ENCODE results near the gene HSPH1. TPM values are rescaled to one million over a fixed set of nuclear protein-coding genes. Genes with fewer than 3 reads are reported as not detected.

The HSPH1 gene
- polyA plus RNA-seq, 1 donor (not counting 4 experiments of a cell fraction or from before 2014, with no cell fraction given): 111 TPM

DNA sequence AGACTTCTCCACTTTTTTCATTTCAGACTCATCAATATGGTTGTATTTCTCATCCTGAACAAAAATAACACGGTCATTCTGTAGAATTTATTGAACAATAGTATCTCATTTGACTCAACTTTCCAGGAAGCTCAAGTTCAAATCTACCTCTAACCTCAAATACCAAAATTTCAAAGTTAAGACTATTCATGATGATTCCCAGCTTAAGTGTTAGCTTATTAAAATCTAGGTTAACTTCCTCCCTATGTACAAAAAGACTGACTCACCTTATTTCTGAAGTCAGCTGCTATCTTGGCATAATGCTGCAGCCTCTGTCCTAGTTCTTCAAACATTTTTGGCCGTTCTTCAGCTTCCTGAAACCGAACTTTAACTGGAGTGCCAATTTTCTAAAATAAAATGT is 23.2 kb downstream of the HSPH1 start:
- no peak overlapping the region for H3K27ac ChIP-seq (ENCODE audit: control insufficient read depth, insufficient read depth, low read length)
- H4K20me1 ChIP-seq (ENCODE audit: control insufficient read depth, extremely low read depth, insufficient read depth, low read length): no peaks in the 10 kb centered on the region
- no peak overlapping the region for H3K4me3 ChIP-seq (ENCODE audit: control insufficient read depth in 2 of 3, extremely low read depth in 1 of 3, insufficient read depth in 2 of 3, low read depth in 1 of 3, low read length in 3 of 3)
- no peak overlapping the region for H3K4me2 ChIP-seq (ENCODE audit: control insufficient read depth, extremely low read depth, insufficient read depth, low read depth, low read length)
- peaks cover 11% of the 10 kb centered on the region for H3K79me2 ChIP-seq (ENCODE audit: control insufficient read depth, insufficient read depth, low read length)
- H3K36me3 ChIP-seq (ENCODE audit: control insufficient read depth in 2 of 2, extremely low read depth in 1 of 2, insufficient read depth in 2 of 2, low read length in 2 of 2): peaks cover 23 to 42% of the 10 kb centered on the region in 2 experiments
- H2AFZ ChIP-seq (ENCODE audit: control insufficient read depth, low read length): no peak overlapping the region
- no peaks in the 10 kb centered on the region for H3K9me3 ChIP-seq (ENCODE audit: control insufficient read depth, low read depth, low read length)
- dilution Hi-C loops (cut with MboI; ENCODE audit: extremely low pct_ligation_motif_present, low sequenced_read_pairs): no loop called here
- H3K4me1 ChIP-seq (ENCODE audit: control insufficient read depth, extremely low read depth, insufficient read depth, low read length): no peaks in the 10 kb centered on the region
- no peaks in the 10 kb centered on the region for H3K9me1 ChIP-seq (ENCODE audit: control insufficient read depth, extremely low read depth, insufficient read depth, low read length)
- TF ChIP-seq, protein P1, sequence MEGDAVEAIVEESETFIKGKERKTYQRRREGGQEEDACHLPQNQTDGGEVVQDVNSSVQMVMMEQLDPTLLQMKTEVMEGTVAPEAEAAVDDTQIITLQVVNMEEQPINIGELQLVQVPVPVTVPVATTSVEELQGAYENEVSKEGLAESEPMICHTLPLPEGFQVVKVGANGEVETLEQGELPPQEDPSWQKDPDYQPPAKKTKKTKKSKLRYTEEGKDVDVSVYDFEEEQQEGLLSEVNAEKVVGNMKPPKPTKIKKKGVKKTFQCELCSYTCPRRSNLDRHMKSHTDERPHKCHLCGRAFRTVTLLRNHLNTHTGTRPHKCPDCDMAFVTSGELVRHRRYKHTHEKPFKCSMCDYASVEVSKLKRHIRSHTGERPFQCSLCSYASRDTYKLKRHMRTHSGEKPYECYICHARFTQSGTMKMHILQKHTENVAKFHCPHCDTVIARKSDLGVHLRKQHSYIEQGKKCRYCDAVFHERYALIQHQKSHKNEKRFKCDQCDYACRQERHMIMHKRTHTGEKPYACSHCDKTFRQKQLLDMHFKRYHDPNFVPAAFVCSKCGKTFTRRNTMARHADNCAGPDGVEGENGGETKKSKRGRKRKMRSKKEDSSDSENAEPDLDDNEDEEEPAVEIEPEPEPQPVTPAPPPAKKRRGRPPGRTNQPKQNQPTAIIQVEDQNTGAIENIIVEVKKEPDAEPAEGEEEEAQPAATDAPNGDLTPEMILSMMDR (optimal IDR thresholded peaks at IDR 0.05 in 1 of 3, IDR thresholded peaks at IDR 0.05 in 1 of 3, conservative IDR thresholded peaks at IDR 0.05 in 1 of 3; ENCODE audit: extremely low read depth in 1 of 3, insufficient read depth in 2 of 3, low read length in 3 of 3): no peak
- no peak overlapping the region for H3K9ac ChIP-seq (ENCODE audit: control insufficient read depth, extremely low read depth, insufficient read depth, low read length)
- no peaks in the 10 kb centered on the region for H3K27me3 ChIP-seq (ENCODE audit: control insufficient read depth, extremely low read depth, insufficient read depth, low read length)
- FAIRE-seq (no peak), DNase-seq (ENCODE audit: low read depth, low spot score) (no peak)

DNA sequence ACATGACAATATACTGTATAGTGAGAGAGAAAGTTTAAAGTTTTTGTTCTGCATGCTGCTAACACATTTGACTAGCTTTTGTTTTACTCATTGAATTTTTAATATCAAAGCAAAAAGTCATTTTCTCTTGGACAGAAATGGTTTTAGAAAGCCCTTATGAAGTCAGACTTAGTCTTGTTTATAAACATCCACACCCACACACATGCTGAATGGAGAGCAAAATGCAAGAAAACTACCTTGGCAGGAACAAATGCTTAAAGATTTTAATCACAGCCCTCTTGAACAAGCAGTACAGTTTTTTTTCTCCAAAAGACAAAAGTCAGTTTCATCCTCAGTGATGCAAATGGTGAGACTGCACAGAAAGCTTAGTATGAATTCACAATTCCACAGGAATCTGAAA is 25.0 kb downstream of the HSPH1 start:
- Histone ChIP-seq H3K9me1 (ENCODE audit: control insufficient read depth, extremely low read depth, insufficient read depth, low read length) (no peaks in the 10 kb centered on the region), H3K4me3 (ENCODE audit: control insufficient read depth in 2 of 3, extremely low read depth in 1 of 3, insufficient read depth in 2 of 3, low read depth in 1 of 3, low read length in 3 of 3) (no peak overlapping the region), H3K9ac (ENCODE audit: control insufficient read depth, extremely low read depth, insufficient read depth, low read length) (no peak overlapping the region), H3K4me2 (ENCODE audit: control insufficient read depth, extremely low read depth, insufficient read depth, low read depth, low read length) (no peak overlapping the region), H3K27ac (ENCODE audit: control insufficient read depth, insufficient read depth, low read length) (no peak overlapping the region), H3K4me1 (ENCODE audit: control insufficient read depth, extremely low read depth, insufficient read depth, low read length) (no peaks in the 10 kb centered on the region), H3K27me3 (ENCODE audit: control insufficient read depth, extremely low read depth, insufficient read depth, low read length) (no peaks in the 10 kb centered on the region), H3K36me3 (ENCODE audit: control insufficient read depth in 2 of 2, extremely low read depth in 1 of 2, insufficient read depth in 2 of 2, low read length in 2 of 2) (peaks cover 23 to 34% of the 10 kb centered on the region in 2 experiments), H3K9me3 (ENCODE audit: control insufficient read depth, low read depth, low read length) (no peaks in the 10 kb centered on the region), H4K20me1 (ENCODE audit: control insufficient read depth, extremely low read depth, insufficient read depth, low read length) (no peaks in the 10 kb centered on the region), H2AFZ (ENCODE audit: control insufficient read depth, low read length) (no peak overlapping the region), H3K79me2 (ENCODE audit: control insufficient read depth, insufficient read depth, low read length) (peaks cover 1% of the 10 kb centered on the region)
- no peak for TF ChIP-seq EZH2 (IDR thresholded peaks at IDR 0.05; ENCODE audit: low read length)
- TF ChIP-seq, protein P1 (optimal IDR thresholded peaks at IDR 0.05 in 1 of 3, IDR thresholded peaks at IDR 0.05 in 1 of 3, conservative IDR thresholded peaks at IDR 0.05 in 1 of 3; ENCODE audit: extremely low read depth in 1 of 3, insufficient read depth in 2 of 3, low read length in 3 of 3): no peak
- dilution Hi-C loops (cut with MboI; ENCODE audit: extremely low pct_ligation_motif_present, low sequenced_read_pairs): no loop called here
- DNase-seq (ENCODE audit: low read depth, low spot score): no peak
- FAIRE-seq: no peak
